H9 (cell line): ENCODE results near the gene PTPN7. TPM values are rescaled to one million over a fixed set of nuclear protein-coding genes. Genes with fewer than 3 reads are reported as not detected.

ENCODE experiments used
- DNase-seq: peaks from one replicate; pipeline ENCODE4 v3.0.0-alpha.2; 2017
- H2AFZ ChIP-seq: one replicate; pipeline ENCODE4 v1.6.1; 2013; ENCODE audit warnings: mild to moderate bottlenecking, low read length, control low read depth, moderate library complexity
- H2AK5ac ChIP-seq: 2 replicates; pipeline ENCODE4 v1.6.1; 2013; ENCODE audit warnings: low read length, control low read depth, mixed read lengths; ENCODE audit not compliant: insufficient read length
- H2BK120ac ChIP-seq: one replicate; pipeline ENCODE4 v1.6.1; 2013; ENCODE audit warnings: low read depth, mild to moderate bottlenecking, low read length, control low read depth, inconsistent platforms; ENCODE audit not compliant: poor library complexity, severe bottlenecking
- H2BK12ac ChIP-seq: 2 replicates; pipeline ENCODE4 v1.6.1; 2013; ENCODE audit warnings: low read length, control low read depth, mixed read lengths, low read depth; ENCODE audit not compliant: insufficient read length
- H2BK15ac ChIP-seq: 2 replicates; pipeline ENCODE4 v1.6.1; 2013; ENCODE audit warnings: low read depth, low read length, control low read depth
- H2BK20ac ChIP-seq: one replicate; pipeline ENCODE4 v1.6.1; 2013; ENCODE audit warnings: low read depth, mild to moderate bottlenecking, low read length, control low read depth, inconsistent platforms; ENCODE audit not compliant: poor library complexity, severe bottlenecking
- H2BK5ac ChIP-seq: 2 replicates; pipeline ENCODE4 v1.6.1; 2013; ENCODE audit warnings: low read length, control low read depth, mixed read lengths; ENCODE audit not compliant: insufficient read length
- H3K14ac ChIP-seq: 2 replicates; pipeline ENCODE4 v1.6.1; 2013; ENCODE audit warnings: low read length, control low read depth; ENCODE audit not compliant: insufficient read depth
- H3K18ac ChIP-seq: 2 replicates; pipeline ENCODE4 v1.6.1; 2013; ENCODE audit warnings: low read depth, mild to moderate bottlenecking, mixed read lengths, low read length, control low read depth; ENCODE audit not compliant: insufficient read length
- H3K23ac ChIP-seq: 2 replicates; pipeline ENCODE4 v1.6.1; 2013; ENCODE audit warnings: low read length, control low read depth, mixed read lengths, low read depth; ENCODE audit not compliant: insufficient read length
- H3K23me2 ChIP-seq: 2 replicates; pipeline ENCODE4 v1.6.1; 2013; ENCODE audit warnings: low read depth, mild to moderate bottlenecking, mixed read lengths, low read length, control low read depth; ENCODE audit not compliant: insufficient read length, poor library complexity, severe bottlenecking
- H3K27ac ChIP-seq: 2 replicates; pipeline ENCODE4 v1.5.1; 2013; ENCODE audit warnings: low read length, control low read depth, mixed read lengths, low read depth; ENCODE audit not compliant: insufficient read length
- H3K27me3 ChIP-seq: 2 replicates; pipeline ENCODE4 v1.6.1; 2013; ENCODE audit warnings: low read length, control low read depth, inconsistent platforms; ENCODE audit not compliant: insufficient read depth
- H3K4ac ChIP-seq: 2 replicates; pipeline ENCODE4 v1.6.1; 2013; ENCODE audit warnings: low read depth, mild to moderate bottlenecking, control low read depth, inconsistent platforms, low read length, moderate library complexity
- H3K4me1 ChIP-seq: 2 replicates; pipeline ENCODE4 v1.6.1; 2013; ENCODE audit warnings: low read length, control low read depth, inconsistent platforms; ENCODE audit not compliant: insufficient read depth
- H3K4me2 ChIP-seq: 2 replicates; pipeline ENCODE4 v1.6.1; 2013; ENCODE audit warnings: low read length, control low read depth, mixed read lengths; ENCODE audit not compliant: insufficient read length, insufficient read depth
- H3K56ac ChIP-seq: 2 replicates; pipeline ENCODE4 v1.6.1; 2013; ENCODE audit warnings: low read depth, mild to moderate bottlenecking, mixed read lengths, low read length, control low read depth; ENCODE audit not compliant: insufficient read length
- H3K79me1 ChIP-seq: 2 replicates; pipeline ENCODE4 v1.6.1; 2013; ENCODE audit warnings: low read depth, mild to moderate bottlenecking, moderate library complexity, low read length, control low read depth, inconsistent platforms; ENCODE audit not compliant: insufficient read depth, poor library complexity, severe bottlenecking
- H3K79me2 ChIP-seq: 2 replicates; pipeline ENCODE4 v1.6.1; 2013; ENCODE audit warnings: low read length, control low read depth, inconsistent platforms; ENCODE audit not compliant: insufficient read depth
- H3K9ac ChIP-seq: 2 replicates; pipeline ENCODE4 v1.6.1; 2013; ENCODE audit warnings: low read length, control low read depth, mixed read lengths; ENCODE audit not compliant: insufficient read length; ENCODE audit errors: extremely low read depth
- H3K9me3 ChIP-seq: one replicate; pipeline ENCODE4 v1.6.1; 2013; ENCODE audit warnings: low read depth, low read length, inconsistent platforms; ENCODE audit not compliant: control insufficient read depth
- H3T11ph ChIP-seq: one replicate; pipeline ENCODE4 v1.6.1; 2013; ENCODE audit warnings: mild to moderate bottlenecking, low read length, control low read depth, inconsistent platforms
- H4K20me1 ChIP-seq: one replicate; pipeline ENCODE4 v1.6.1; 2013; ENCODE audit not compliant: control insufficient read depth, insufficient read length, insufficient read depth
- H4K5ac ChIP-seq: 2 replicates; pipeline ENCODE4 v1.6.1; 2013; ENCODE audit warnings: low read depth, mild to moderate bottlenecking, mixed read lengths, low read length, control low read depth; ENCODE audit not compliant: insufficient read length
- H4K8ac ChIP-seq: replicated peaks from 2 replicates; pipeline ENCODE4 v1.6.1; 2013; ENCODE audit warnings: low read length, control low read depth, mixed read lengths, low read depth; ENCODE audit not compliant: insufficient read length
- H4K91ac ChIP-seq: 2 replicates; pipeline ENCODE4 v1.6.1; 2013; ENCODE audit warnings: low read depth, mild to moderate bottlenecking, moderate library complexity, mixed read lengths, low read length, control low read depth; ENCODE audit not compliant: insufficient read length
- H3K27ac Mint-ChIP-seq, 3 experiments: 2 replicates in 2 of 3; 3 replicates in 1 of 3; pipeline ENCODE4 v1.8.0; 2020 to 2021; ENCODE audit warnings: mixed read lengths in 3 of 3, mild to moderate bottlenecking in 1 of 3, moderate library complexity in 1 of 3
- H3K27me3 Mint-ChIP-seq: 2 replicates; pipeline ENCODE4 v1.8.0; 2021; ENCODE audit warnings: low read depth, mild to moderate bottlenecking, moderate library complexity, mixed read lengths
- H3K36me3 Mint-ChIP-seq, 3 experiments: 2 replicates in 2 of 3; 3 replicates in 1 of 3; pipeline ENCODE4 v1.8.0; 2020 to 2021; ENCODE audit warnings: low read depth in 3 of 3, mixed read lengths in 3 of 3; ENCODE audit not compliant: insufficient read depth in 1 of 3
- H3K4me1 Mint-ChIP-seq, 2 experiments: 2 replicates each; pipeline ENCODE4 v1.8.0; 2020; ENCODE audit warnings: mixed read lengths in 2 of 2
- H3K4me3 Mint-ChIP-seq, 2 experiments: 2 replicates in 1 of 2; 3 replicates in 1 of 2; pipeline ENCODE4 v1.8.0; 2020 to 2021; ENCODE audit warnings: mild to moderate bottlenecking in 2 of 2, mixed read lengths in 2 of 2, moderate library complexity in 1 of 2
- H3K9me3 Mint-ChIP-seq, 2 experiments: 2 replicates in 1 of 2; 3 replicates in 1 of 2; pipeline ENCODE4 v1.8.0; 2020; ENCODE audit warnings: mild to moderate bottlenecking in 2 of 2, mixed read lengths in 2 of 2, moderate library complexity in 1 of 2
- CTCF ChIP-seq: fragments of 200-600 bp; sonication (generic); conservative IDR thresholded peaks from 3 replicates; pipeline ENCODE4 v1.8.0; 2021; ENCODE audit warnings: antibody characterized with exemption, mild to moderate bottlenecking
- WGBS: extraction: QIAGEN DNeasy Blood & Tissue Kit; methylation state at CpG from one replicate; pipeline ENCODE4 v1.1.7; 2013; ENCODE audit warnings: missing lambda C conversion rate, low lambda C conversion rate, mixed read lengths; ENCODE audit not compliant: insufficient read length; ENCODE audit errors: extremely low coverage; 5-methylcytosine and 5-hydroxymethylcytosine counted together
- total RNA-seq: library from RNA; stranded (reverse); gene quantifications from 2 replicates; pipeline ENCODE4 v1.2.1, GENCODE V29; 2021

Gene PTPN7
- total RNA-seq, 1 experiment from 2014 or later, result 0.72 TPM

DNA sequence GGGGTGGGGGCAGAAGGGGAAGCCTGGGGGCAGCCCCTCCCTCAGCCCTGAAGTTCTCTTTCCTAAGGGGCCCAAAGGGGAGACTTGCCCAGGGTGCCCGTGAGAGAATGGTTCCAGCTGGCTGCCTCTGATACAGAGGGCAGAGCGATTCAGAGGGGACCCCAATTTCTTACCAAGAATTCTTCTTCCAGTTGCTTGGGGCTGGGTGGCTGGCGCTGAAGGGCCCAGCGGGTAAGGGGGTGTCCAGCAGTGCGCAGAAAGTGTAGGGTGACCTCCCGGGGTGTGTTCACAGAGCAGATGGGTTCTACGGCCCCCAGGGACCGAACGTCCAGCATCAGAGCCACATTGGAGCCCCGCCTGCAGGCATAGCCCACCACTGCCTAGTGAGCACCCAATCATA lies 2.5 kb downstream of the PTPN7 start:
- Histone ChIP-seq H3K56ac (no peak overlapping the region), H2AFZ (no peak overlapping the region), H2AK5ac (no peak overlapping the region), H4K5ac (no peak overlapping the region), H4K91ac (no peak overlapping the region), H2BK20ac (no peak overlapping the region), H3K79me1 (no peaks in the 10 kb centered on the region), H3K9me3 (no peaks in the 10 kb centered on the region), H4K8ac (no peak overlapping the region), H3K27ac (no peak overlapping the region), H3T11ph (no peak overlapping the region), H2BK5ac (no peak overlapping the region), H3K23me2 (no peaks in the 10 kb centered on the region), H3K27me3 (no peaks in the 10 kb centered on the region; the same call in 1 of the 2 replicates), H3K79me2 (no peaks in the 10 kb centered on the region), H2BK15ac (no peak overlapping the region), H3K4ac (no peak overlapping the region), H4K20me1 (no peaks in the 10 kb centered on the region), H2BK120ac (no peak overlapping the region), H3K14ac (no peak overlapping the region), H2BK12ac (no peak overlapping the region), H3K9ac (no peak overlapping the region), H3K23ac (no peak overlapping the region), H3K18ac (no peak overlapping the region), H3K4me1 (peaks cover 8% of the 10 kb centered on the region; the same call in 1 of the 2 replicates), H3K4me2 (no peak overlapping the region)
- no peak overlapping the region; a peak in 1 of 5 replicates for H3K4me3 Mint-ChIP-seq
- WGBS, result no CpG with 5 or more reads among the region's 10 CpGs
- H3K9me3 Mint-ChIP-seq, result no peaks in the 10 kb centered on the region
- H3K36me3 Mint-ChIP-seq, result no peaks in the 10 kb centered on the region; a peak in 1 of 7 replicates
- H3K4me1 Mint-ChIP-seq, result peaks cover 35 to 58% of the 10 kb centered on the region in 2 experiments
- no peak for TF ChIP-seq CTCF
- no peak overlapping the region for H3K27ac Mint-ChIP-seq
- peaks cover 4% of the 10 kb centered on the region for H3K27me3 Mint-ChIP-seq
- DNase-seq, result no peak
